Loucy (cell line): ENCODE measurements around the gene TMEM179.

Experiments used
- H2AFZ ChIP-seq: fragments of 200-600 bp; sonication (generic); 2 replicates; pipeline ENCODE4 v1.6.0; 2016; ENCODE audit warnings: antibody characterized with exemption, mild to moderate bottlenecking, low read length, moderate library complexity
- H3F3A ChIP-seq: fragments of 200-600 bp; 2 replicates; pipeline ENCODE4 v1.6.0; 2016; ENCODE audit warnings: antibody characterized with exemption, low read depth, mild to moderate bottlenecking
- H3K27me3 ChIP-seq: fragments of 200-600 bp; sonication (generic); 2 replicates; pipeline ENCODE4 v1.6.1; 2014; ENCODE audit warnings: low read length, mild to moderate bottlenecking; ENCODE audit not compliant: insufficient read depth, poor library complexity, severe bottlenecking
- H3K36me3 ChIP-seq: fragments of 200-600 bp; sonication (generic); 2 replicates; pipeline ENCODE4 v1.6.1; 2016; ENCODE audit warnings: low read length; ENCODE audit not compliant: insufficient read depth
- H3K4me1 ChIP-seq: fragments of 200-600 bp; sonication (generic); 2 replicates; pipeline ENCODE4 v1.5.1; 2014; ENCODE audit warnings: low read length, mild to moderate bottlenecking; ENCODE audit not compliant: insufficient read depth, poor library complexity, severe bottlenecking
- H3K4me2 ChIP-seq: fragments of 200-600 bp; sonication (generic); 2 replicates; pipeline ENCODE4 v1.6.0; 2014; ENCODE audit warnings: antibody characterized with exemption, low read length, low read depth, mild to moderate bottlenecking; ENCODE audit not compliant: poor library complexity, severe bottlenecking
- H3K4me3 ChIP-seq: fragments of 200-600 bp; sonication (generic); 2 replicates; pipeline ENCODE4 v1.5.1; 2014; ENCODE audit warnings: low read length, mild to moderate bottlenecking, mixed read lengths; ENCODE audit not compliant: poor library complexity, severe bottlenecking
- H3K79me2 ChIP-seq: fragments of 200-600 bp; sonication (generic); 2 replicates; pipeline ENCODE4 v1.6.1; 2014; ENCODE audit warnings: low read length; ENCODE audit not compliant: insufficient read depth
- H3K9ac ChIP-seq: fragments of 200-600 bp; sonication (generic); 2 replicates; pipeline ENCODE4 v1.6.0; 2014; ENCODE audit warnings: mild to moderate bottlenecking, low read depth, low read length, moderate library complexity; ENCODE audit not compliant: poor library complexity, severe bottlenecking
- H3K9me2 ChIP-seq: fragments of 200-600 bp; sonication (generic); replicated peaks from 2 replicates; pipeline ENCODE4 v1.6.1; 2016; ENCODE audit warnings: low read depth, low read length, mixed read lengths
- H3K9me3 ChIP-seq: fragments of 200-600 bp; sonication (generic); 2 replicates; pipeline ENCODE4 v1.6.1; 2014; ENCODE audit warnings: mild to moderate bottlenecking, antibody characterized with exemption, low read length, low read depth; ENCODE audit not compliant: insufficient read depth
- H4K20me1 ChIP-seq: fragments of 200-600 bp; sonication (generic); 2 replicates; pipeline ENCODE4 v1.6.0; 2014; ENCODE audit warnings: antibody characterized with exemption, low read length, mild to moderate bottlenecking; ENCODE audit not compliant: insufficient read depth, poor library complexity, severe bottlenecking
- EZH2phosphoT487 ChIP-seq: fragments of 200-600 bp; IDR thresholded peaks from 2 replicates; pipeline ENCODE4 v1.6.1; 2018; ENCODE audit warnings: antibody characterized with exemption, mild to moderate bottlenecking, moderate library complexity, borderline replicate concordance
- TF ChIP-seq, protein P1 (sequence below): fragments of 200-600 bp; sonication (generic); conservative IDR thresholded peaks from 2 replicates; pipeline ENCODE4 v1.5.1; 2014; ENCODE audit warnings: mild to moderate bottlenecking, antibody characterized with exemption, low read length

Gene TMEM179

DNA sequence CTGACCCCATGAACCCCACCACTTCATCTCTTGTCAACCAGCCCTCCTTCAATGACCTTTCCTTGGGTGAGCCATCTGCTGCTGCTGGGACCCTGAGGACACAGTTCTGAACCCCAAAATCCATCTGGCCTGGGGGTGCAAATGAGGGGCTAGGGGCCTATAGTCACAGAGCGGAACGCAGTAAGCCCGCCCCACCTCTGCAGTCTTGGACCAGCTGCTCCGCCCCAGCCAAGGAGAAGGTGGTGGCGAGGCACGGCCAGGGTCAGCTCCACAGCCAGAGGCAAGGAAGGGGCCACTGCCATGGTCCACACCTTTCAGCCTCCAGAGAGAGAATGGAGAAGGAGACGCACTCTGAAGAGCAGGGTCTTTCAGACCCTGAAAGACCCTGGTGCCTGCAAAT, 5.1 kb downstream of the TMEM179 start:
- Histone ChIP-seq H3K4me2 (no peak overlapping the region), H3K4me3 (no peak overlapping the region)
- TF ChIP-seq EZH2phosphoT487 = no peak
- TF ChIP-seq, protein P1, sequence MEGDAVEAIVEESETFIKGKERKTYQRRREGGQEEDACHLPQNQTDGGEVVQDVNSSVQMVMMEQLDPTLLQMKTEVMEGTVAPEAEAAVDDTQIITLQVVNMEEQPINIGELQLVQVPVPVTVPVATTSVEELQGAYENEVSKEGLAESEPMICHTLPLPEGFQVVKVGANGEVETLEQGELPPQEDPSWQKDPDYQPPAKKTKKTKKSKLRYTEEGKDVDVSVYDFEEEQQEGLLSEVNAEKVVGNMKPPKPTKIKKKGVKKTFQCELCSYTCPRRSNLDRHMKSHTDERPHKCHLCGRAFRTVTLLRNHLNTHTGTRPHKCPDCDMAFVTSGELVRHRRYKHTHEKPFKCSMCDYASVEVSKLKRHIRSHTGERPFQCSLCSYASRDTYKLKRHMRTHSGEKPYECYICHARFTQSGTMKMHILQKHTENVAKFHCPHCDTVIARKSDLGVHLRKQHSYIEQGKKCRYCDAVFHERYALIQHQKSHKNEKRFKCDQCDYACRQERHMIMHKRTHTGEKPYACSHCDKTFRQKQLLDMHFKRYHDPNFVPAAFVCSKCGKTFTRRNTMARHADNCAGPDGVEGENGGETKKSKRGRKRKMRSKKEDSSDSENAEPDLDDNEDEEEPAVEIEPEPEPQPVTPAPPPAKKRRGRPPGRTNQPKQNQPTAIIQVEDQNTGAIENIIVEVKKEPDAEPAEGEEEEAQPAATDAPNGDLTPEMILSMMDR = no peak

GRCh38 chr14:104598910-104599273, 5.7 kb downstream of the TMEM179 start:
- Histone ChIP-seq H3F3A (no peaks in the 10 kb centered on the region), H3K79me2 (no peaks in the 10 kb centered on the region), H3K4me2 (no peak overlapping the region), H4K20me1 (no peaks in the 10 kb centered on the region), H3K27me3 (no peaks in the 10 kb centered on the region), H3K9ac (no peak overlapping the region), H3K4me1 (no peaks in the 10 kb centered on the region), H3K9me2 (no peaks in the 10 kb centered on the region), H2AFZ (no peak overlapping the region), H3K4me3 (no peak overlapping the region), H3K36me3 (no peaks in the 10 kb centered on the region), H3K9me3 (no peaks in the 10 kb centered on the region)
- TF ChIP-seq, protein P1 = no peak
- TF ChIP-seq EZH2phosphoT487 = no peak

More for the DNA sequence above, 5.1 kb downstream of the TMEM179 start:
- no peaks in the 10 kb centered on the region for H3K9me2 ChIP-seq
- H2AFZ ChIP-seq = no peak overlapping the region
- no peaks in the 10 kb centered on the region for H3K4me1 ChIP-seq
- no peak overlapping the region for H3K9ac ChIP-seq
- H3K27me3 ChIP-seq = no peaks in the 10 kb centered on the region
- no peaks in the 10 kb centered on the region for H3K79me2 ChIP-seq
- no peaks in the 10 kb centered on the region for H4K20me1 ChIP-seq
- H3F3A ChIP-seq = no peaks in the 10 kb centered on the region
- H3K36me3 ChIP-seq = no peaks in the 10 kb centered on the region
- no peaks in the 10 kb centered on the region for H3K9me3 ChIP-seq

- Histone ChIP-seq H3K9me2 (no peaks in the 10 kb centered on the region), H3K4me3 (no peak overlapping the region), H3F3A (no peaks in the 10 kb centered on the region), H3K9ac (no peak overlapping the region), H3K4me2 (no peak overlapping the region), H4K20me1 (no peaks in the 10 kb centered on the region), H3K27me3 (no peaks in the 10 kb centered on the region), H2AFZ (no peak overlapping the region), H3K4me1 (no peaks in the 10 kb centered on the region), H3K9me3 (no peaks in the 10 kb centered on the region), H3K79me2 (no peaks in the 10 kb centered on the region), H3K36me3 (no peaks in the 10 kb centered on the region)
- no peak for TF ChIP-seq EZH2phosphoT487
- TF ChIP-seq, protein P1 = no peak
These were observed 6.3 kb downstream of the TMEM179 start for GRCh38 chr14:104598039-104598909.
